ENCODE results near the gene SGMS1.

- TF ChIP-seq CTCF (IDR thresholded peaks at IDR 0.05), result no peak
- no peak for TF ChIP-seq POLR2A (IDR thresholded peaks at IDR 0.05)
These were observed 1.9 kb upstream of the SGMS1 start for GRCh38 chr10:50625649-50626132.

All from testis (tissue), 2 donors.